Uterus (tissue), 4 donors: ENCODE results near the gene ANKS4B. TPM values are rescaled to one million over a fixed set of nuclear protein-coding genes. Genes with fewer than 3 reads are reported as not detected.

Experiments
- DNase-seq, 2 donors: peaks; one replicate each; pipeline ENCODE4 v3.0.0-alpha.2; 2019 to 2020
- H3K27ac ChIP-seq, 2 donors: fragments of 200-600 bp; sonication (generic); 1 replicate in 1 of 2; 2 replicates in 1 of 2; pipeline ENCODE4 v1.5.1; 2016 to 2018
- H3K27me3 ChIP-seq, 2 donors: fragments of 200-600 bp; sonication (generic); one replicate each; pipeline ENCODE4 v1.5.1; 2018 to 2019; ENCODE audit warnings: control low read depth in 1 of 2
- H3K36me3 ChIP-seq, 2 donors: fragments of 200-600 bp; sonication (generic); one replicate each; pipeline ENCODE4 v1.5.1; 2019; ENCODE audit warnings: control low read depth in 1 of 2
- H3K4me1 ChIP-seq, 2 donors: fragments of 200-600 bp; sonication (generic); one replicate each; pipeline ENCODE4 v1.5.1; 2018 to 2019; ENCODE audit warnings: control low read depth in 1 of 2
- H3K4me3 ChIP-seq, 2 donors: fragments of 200-600 bp; sonication (generic); 1 replicate in 1 of 2; 2 replicates in 1 of 2; pipeline ENCODE4 v1.5.1; 2018 to 2019; ENCODE audit warnings: mild to moderate bottlenecking in 1 of 2
- H3K9me3 ChIP-seq, 2 donors: fragments of 200-600 bp; sonication (generic); one replicate each; pipeline ENCODE4 v1.5.1; 2019; ENCODE audit warnings: control low read depth in 1 of 2
- POLR2A ChIP-seq, 2 donors: fragments of 450-650 bp; IDR thresholded peaks; one replicate each; pipeline ENCODE4 v1.6.1; 2016; ENCODE audit warnings: antibody characterized with exemption in 2 of 2, mild to moderate bottlenecking in 1 of 2, moderate library complexity in 1 of 2
- intact Hi-C: fragments of 100-400 bp; cut with DNase I; formaldehyde crosslinking; loops from one replicate; pipeline ENCODE4 v1.15.1; 2023; ENCODE audit warnings: low total_unique reads
- total RNA-seq, 4 donors: library from RNA; depleted of rRNA in 3 of 4; stranded (reverse); fragments of >200 nt in 3 of 4; gene quantifications; one replicate each; pipeline versions ENCODE4 v1.1.0 to v1.2.4, GENCODE V29; 2014 to 2023
- TF ChIP-seq, protein P1 (sequence below), 4 experiments: fragments of 200-600 bp in 2 of 4; fragments of 450-650 bp in 2 of 4; sonication (generic) in 2 of 4; IDR thresholded peaks; one replicate each; pipeline ENCODE4 v1.5.1; 2016 to 2019; ENCODE audit warnings: antibody characterized with exemption in 4 of 4, mild to moderate bottlenecking in 2 of 4, moderate library complexity in 1 of 4
- donor health status: DM: yes; HTN: yes; CAD: no.

The ANKS4B gene
- total RNA-seq, 4 donors from 2014 or later, result not detected

DNA sequence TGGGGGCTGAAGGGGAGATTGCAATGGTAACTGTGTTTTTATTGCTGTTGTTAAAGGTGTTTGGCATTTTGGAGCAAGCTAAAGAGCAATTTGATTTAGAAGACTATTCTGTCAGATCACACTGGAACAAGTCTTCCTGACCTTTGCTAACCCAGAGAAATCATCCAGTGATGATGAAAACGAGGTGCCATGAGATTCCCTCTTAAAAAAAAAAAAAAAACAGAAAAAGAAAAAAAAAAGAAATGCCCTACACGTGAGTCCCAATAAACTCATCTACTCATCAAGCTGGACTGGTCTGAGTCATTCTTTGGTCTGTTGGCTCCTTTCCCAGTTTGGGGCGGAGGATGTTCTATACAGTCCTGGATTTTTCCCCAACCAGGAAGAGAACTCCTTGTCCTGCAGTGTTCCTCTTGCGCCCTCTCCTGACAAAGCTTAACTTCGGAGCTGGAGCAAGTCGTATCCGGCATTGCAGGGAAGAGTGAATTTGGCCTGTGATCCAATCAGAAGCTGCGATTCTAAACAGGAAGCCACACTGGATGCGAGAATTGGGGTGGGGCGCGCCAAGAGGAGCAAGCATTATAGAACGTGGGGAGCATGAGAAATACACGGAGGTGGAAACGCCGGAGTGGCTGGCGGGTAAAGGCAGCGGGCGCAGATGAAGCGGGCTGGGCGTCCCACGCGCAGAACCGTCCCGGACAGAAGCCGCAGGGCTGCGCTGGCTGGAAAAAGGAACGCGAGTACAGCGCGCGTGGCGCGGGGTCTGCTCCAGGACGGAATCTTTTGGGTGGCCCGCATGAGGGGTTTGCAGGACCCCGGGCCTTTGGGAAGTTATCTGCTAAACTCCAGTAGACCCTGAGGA lies 67.0 kb downstream of the ANKS4B start:
- intact Hi-C loops, result no loop called here
- Histone ChIP-seq H3K9me3 (no peaks in the 10 kb centered on the region), H3K27me3 (no peaks in the 10 kb centered on the region), H3K4me1 (no peaks in the 10 kb centered on the region), H3K27ac (peak overlapping the region; percentile 81 to 82), H3K4me3 (peak overlapping the region; percentile 50 to 64), H3K36me3 (no peaks in the 10 kb centered on the region)
- TF ChIP-seq, protein P1, sequence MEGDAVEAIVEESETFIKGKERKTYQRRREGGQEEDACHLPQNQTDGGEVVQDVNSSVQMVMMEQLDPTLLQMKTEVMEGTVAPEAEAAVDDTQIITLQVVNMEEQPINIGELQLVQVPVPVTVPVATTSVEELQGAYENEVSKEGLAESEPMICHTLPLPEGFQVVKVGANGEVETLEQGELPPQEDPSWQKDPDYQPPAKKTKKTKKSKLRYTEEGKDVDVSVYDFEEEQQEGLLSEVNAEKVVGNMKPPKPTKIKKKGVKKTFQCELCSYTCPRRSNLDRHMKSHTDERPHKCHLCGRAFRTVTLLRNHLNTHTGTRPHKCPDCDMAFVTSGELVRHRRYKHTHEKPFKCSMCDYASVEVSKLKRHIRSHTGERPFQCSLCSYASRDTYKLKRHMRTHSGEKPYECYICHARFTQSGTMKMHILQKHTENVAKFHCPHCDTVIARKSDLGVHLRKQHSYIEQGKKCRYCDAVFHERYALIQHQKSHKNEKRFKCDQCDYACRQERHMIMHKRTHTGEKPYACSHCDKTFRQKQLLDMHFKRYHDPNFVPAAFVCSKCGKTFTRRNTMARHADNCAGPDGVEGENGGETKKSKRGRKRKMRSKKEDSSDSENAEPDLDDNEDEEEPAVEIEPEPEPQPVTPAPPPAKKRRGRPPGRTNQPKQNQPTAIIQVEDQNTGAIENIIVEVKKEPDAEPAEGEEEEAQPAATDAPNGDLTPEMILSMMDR (IDR thresholded peaks at IDR 0.05), result peak; percentile 86 to 94 (median 90)
- peak; percentile 48 for TF ChIP-seq POLR2A (IDR thresholded peaks at IDR 0.05)
- peak; percentile 95 to 99 for DNase-seq

DNA sequence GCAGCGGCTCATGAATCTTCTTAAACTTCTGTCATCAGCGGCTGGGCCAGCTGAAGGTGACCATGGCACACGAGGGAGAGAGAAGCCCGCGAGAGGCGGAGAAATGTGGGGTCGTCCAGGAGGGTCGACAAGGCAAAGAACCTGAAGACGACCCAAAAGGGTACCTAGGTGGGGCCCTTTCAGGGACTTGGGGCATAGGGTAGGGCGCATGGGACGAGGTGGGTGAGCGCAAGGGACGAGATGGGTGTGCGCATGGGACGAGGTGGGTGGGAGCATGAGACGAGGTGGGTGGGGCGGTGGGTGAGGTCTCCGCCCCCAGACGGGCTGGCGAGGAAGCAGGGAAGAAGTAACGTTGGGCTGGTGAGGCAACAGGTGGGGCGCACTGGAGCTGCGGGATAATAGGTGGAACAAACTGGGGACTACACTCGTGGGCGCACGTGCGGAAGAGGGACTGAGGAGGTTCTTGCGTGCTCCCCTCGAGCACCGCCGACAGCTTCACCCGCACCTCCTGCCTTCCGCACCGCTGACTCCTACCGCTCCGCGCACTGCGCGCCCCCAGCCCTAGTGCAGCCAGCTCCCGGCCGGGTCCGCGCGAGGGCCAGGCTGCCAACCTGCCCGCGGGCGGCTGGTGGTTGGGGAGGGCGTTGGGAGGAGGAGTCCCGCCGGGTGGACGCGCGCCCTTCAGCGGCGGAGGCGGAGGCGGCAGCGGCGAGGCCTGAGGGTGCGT lies 67.8 kb downstream of the ANKS4B start:
- H3K9me3 ChIP-seq, result no peaks in the 10 kb centered on the region
- H3K4me1 ChIP-seq, result no peaks in the 10 kb centered on the region
- intact Hi-C loops, result no loop called here
- TF ChIP-seq, protein P1 (IDR thresholded peaks at IDR 0.05), result peak in 2 of 4 experiments; percentile 42 to 52
- TF ChIP-seq POLR2A (IDR thresholded peaks at IDR 0.05), result peak; percentile 15 to 39
- H3K4me3 ChIP-seq, result peak overlapping the region; percentile 50 to 64
- peak; percentile 70 to 73 for DNase-seq
- no peaks in the 10 kb centered on the region for H3K27me3 ChIP-seq
- no peaks in the 10 kb centered on the region for H3K36me3 ChIP-seq
- H3K27ac ChIP-seq, result peak overlapping the region; percentile 81 to 82

- Histone ChIP-seq H3K36me3 (no peaks in the 10 kb centered on the region), H3K27ac (peak overlapping the region; percentile 81 to 82), H3K4me1 (no peaks in the 10 kb centered on the region), H3K27me3 (no peaks in the 10 kb centered on the region), H3K9me3 (no peaks in the 10 kb centered on the region), H3K4me3 (peak overlapping the region; percentile 50 to 64)
- no peak for TF ChIP-seq POLR2A (IDR thresholded peaks at IDR 0.05)
- TF ChIP-seq, protein P1 (IDR thresholded peaks at IDR 0.05), result no peak
- intact Hi-C loops, result no loop called here
- DNase-seq, result no peak
Measured at GRCh38 chr16:21301895-21302291, 68.4 kb downstream of the ANKS4B start.

DNA sequence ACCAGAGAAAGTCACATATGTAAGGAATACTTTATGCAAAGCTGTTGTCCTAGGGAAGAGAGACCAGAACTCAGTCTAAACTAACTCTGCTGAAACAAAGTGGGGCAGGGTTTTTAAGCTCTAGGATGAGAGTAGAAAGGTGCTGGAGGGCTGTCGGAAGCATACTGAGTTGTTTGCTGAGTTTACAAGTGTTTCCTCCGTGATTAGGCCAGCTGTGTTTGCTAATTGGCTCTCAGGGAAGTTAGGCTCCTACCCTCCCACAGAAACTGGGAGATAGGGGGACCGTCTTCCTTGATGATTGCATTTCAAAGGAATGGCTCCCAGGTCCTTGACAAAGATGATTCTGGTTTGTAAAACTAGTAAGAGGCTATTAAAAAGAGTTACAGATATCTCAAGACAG lies 69.0 kb downstream of the ANKS4B start:
- TF ChIP-seq, protein P1 (IDR thresholded peaks at IDR 0.05), result no peak
- no peak for TF ChIP-seq POLR2A (IDR thresholded peaks at IDR 0.05)
- Histone ChIP-seq H3K4me3 (no peak overlapping the region), H3K27ac (peak overlapping the region in 1 of 2 donors; percentile 30)

More for the DNA sequence above, 69.0 kb downstream of the ANKS4B start:
- Histone ChIP-seq H3K9me3 (no peaks in the 10 kb centered on the region), H3K36me3 (no peaks in the 10 kb centered on the region), H3K4me1 (no peaks in the 10 kb centered on the region), H3K27me3 (no peaks in the 10 kb centered on the region)
- intact Hi-C loops, result no loop called here
- no peak for DNase-seq
